SK-N-SH treated with all-trans-retinoic acid at 6 μM for 48 hours (cell line): ENCODE data around the gene TTC33.

Experiments used
- ISL1 ChIP-seq: fragments of 250-450 bp; sonication (Bioruptor Pico); IDR thresholded peaks from 2 replicates; pipeline ENCODE4 v2.1.2; 2022; ENCODE audit warnings: mild to moderate bottlenecking, moderate library complexity
- TOX ChIP-seq: fragments of 250-450 bp; sonication (Bioruptor Pico); IDR thresholded peaks from 2 replicates; pipeline ENCODE4 v1.8.0; 2021; ENCODE audit warnings: mild to moderate bottlenecking, moderate library complexity, borderline replicate concordance
- ZFP3 ChIP-seq: fragments of 250-450 bp; sonication (Bioruptor Pico); IDR thresholded peaks from 2 replicates; pipeline ENCODE4 v1.5.0; 2020; ENCODE audit warnings: mild to moderate bottlenecking, moderate library complexity
- ZNF70 ChIP-seq: fragments of 450-650 bp; formaldehyde crosslinking; IDR thresholded peaks from 2 replicates; pipeline ENCODE4 v1.5.0; 2020; ENCODE audit warnings: mild to moderate bottlenecking, moderate library complexity
- TF ChIP-seq, protein P1 (sequence below): fragments of 250-450 bp; sonication (Bioruptor Pico); IDR thresholded peaks from 2 replicates; pipeline ENCODE4 v1.5.1; 2021; ENCODE audit warnings: mild to moderate bottlenecking, moderate library complexity
- TF ChIP-seq, protein P2 (sequence below): fragments of 250-450 bp; sonication (Bioruptor Pico); IDR thresholded peaks from 2 replicates; pipeline ENCODE4 v1.8.0; 2021; ENCODE audit warnings: low read depth, mild to moderate bottlenecking, moderate library complexity, borderline replicate concordance

DNA sequence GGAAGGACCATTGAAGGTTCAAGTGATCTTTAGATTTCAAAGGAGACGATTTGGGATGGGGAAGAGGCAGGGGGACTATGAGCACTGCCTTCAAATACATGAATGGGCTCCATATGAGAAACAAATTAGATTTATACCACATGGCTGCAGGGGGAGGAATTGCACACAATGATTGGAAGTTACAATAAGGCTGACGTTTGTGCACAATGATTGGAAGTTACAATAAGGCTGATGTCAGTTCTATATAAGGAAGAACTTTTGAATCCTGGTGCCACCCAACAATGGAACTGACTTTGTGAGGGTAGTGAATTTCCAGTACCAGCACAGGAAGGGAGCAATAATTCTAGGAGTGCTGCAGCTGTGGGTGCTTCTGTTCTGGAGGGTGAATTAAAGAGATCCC, 171.7 kb downstream of the TTC33 start:
- TF ChIP-seq, protein P1, sequence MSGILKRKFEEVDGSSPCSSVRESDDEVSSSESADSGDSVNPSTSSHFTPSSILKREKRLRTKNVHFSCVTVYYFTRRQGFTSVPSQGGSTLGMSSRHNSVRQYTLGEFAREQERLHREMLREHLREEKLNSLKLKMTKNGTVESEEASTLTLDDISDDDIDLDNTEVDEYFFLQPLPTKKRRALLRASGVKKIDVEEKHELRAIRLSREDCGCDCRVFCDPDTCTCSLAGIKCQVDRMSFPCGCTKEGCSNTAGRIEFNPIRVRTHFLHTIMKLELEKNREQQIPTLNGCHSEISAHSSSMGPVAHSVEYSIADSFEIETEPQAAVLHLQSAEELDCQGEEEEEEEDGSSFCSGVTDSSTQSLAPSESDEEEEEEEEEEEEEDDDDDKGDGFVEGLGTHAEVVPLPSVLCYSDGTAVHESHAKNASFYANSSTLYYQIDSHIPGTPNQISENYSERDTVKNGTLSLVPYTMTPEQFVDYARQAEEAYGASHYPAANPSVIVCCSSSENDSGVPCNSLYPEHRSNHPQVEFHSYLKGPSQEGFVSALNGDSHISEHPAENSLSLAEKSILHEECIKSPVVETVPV (CRISPR knock-in tag), result no peak
- TF ChIP-seq TOX (CRISPR knock-in tag) (no peak), ZNF70 (CRISPR knock-in tag) (no peak), ISL1 (no peak), ZFP3 (CRISPR knock-in tag) (no peak)
- TF ChIP-seq, protein P2, sequence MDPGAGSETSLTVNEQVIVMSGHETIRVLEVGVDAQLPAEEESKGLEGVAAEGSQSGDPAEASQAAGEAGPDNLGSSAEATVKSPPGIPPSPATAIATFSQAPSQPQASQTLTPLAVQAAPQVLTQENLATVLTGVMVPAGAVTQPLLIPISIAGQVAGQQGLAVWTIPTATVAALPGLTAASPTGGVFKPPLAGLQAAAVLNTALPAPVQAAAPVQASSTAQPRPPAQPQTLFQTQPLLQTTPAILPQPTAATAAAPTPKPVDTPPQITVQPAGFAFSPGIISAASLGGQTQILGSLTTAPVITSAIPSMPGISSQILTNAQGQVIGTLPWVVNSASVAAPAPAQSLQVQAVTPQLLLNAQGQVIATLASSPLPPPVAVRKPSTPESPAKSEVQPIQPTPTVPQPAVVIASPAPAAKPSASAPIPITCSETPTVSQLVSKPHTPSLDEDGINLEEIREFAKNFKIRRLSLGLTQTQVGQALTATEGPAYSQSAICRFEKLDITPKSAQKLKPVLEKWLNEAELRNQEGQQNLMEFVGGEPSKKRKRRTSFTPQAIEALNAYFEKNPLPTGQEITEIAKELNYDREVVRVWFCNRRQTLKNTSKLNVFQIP (CRISPR knock-in tag), result no peak
